ENCODE measurements around the gene RHOBTB1.

DNA sequence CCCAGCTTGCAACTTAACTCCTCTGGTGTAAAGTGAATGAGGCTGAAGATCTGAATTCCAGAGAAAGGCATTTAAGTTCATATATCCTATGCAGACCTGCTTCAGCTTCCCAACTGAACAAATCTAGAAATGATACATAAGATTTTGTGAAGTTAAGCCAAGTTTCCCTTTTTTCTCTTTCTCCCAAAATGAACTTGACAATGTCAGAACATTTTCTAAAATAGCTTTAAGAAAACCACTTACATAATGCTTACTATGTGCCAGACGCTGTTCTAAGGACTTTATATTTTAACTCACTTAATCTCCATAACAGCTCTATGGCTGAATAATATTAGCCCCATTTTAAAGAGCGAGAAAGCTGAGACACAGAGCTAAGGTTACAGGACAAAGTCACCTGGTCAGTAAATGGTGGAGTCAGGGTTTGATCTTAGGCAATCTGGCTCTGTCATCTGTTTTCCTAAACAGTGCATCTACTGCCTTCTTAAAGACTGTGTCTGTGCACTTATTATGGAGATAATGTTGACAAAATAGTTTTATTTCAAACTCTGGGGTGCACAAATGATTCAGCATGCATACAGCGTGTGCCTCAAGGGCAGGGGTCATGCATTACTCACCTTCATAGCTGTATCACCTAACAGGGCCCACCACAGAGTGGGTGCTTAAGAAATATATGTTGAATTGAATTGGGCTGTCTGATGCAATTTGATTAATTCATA lies 66.8 kb downstream of the RHOBTB1 start:
- TF ChIP-seq EZH2phosphoT487 (IDR thresholded peaks at IDR 0.05; ENCODE audit: low read depth), result no peak
- TF ChIP-seq, protein P1, sequence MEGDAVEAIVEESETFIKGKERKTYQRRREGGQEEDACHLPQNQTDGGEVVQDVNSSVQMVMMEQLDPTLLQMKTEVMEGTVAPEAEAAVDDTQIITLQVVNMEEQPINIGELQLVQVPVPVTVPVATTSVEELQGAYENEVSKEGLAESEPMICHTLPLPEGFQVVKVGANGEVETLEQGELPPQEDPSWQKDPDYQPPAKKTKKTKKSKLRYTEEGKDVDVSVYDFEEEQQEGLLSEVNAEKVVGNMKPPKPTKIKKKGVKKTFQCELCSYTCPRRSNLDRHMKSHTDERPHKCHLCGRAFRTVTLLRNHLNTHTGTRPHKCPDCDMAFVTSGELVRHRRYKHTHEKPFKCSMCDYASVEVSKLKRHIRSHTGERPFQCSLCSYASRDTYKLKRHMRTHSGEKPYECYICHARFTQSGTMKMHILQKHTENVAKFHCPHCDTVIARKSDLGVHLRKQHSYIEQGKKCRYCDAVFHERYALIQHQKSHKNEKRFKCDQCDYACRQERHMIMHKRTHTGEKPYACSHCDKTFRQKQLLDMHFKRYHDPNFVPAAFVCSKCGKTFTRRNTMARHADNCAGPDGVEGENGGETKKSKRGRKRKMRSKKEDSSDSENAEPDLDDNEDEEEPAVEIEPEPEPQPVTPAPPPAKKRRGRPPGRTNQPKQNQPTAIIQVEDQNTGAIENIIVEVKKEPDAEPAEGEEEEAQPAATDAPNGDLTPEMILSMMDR (IDR thresholded peaks at IDR 0.05; ENCODE audit: low read depth, low read length), result no peak
